GM21723 (cell line): ENCODE data around the gene C19orf81.

Source experiments
- ATAC-seq: cut with Tn5 transposase; IDR thresholded peaks from one replicate; pipeline ENCODE4 v1.9.1; 2021; ENCODE audit warnings: mild to moderate bottlenecking, moderate library complexity; ENCODE audit not compliant: unreplicated experiment

Gene C19orf81

DNA sequence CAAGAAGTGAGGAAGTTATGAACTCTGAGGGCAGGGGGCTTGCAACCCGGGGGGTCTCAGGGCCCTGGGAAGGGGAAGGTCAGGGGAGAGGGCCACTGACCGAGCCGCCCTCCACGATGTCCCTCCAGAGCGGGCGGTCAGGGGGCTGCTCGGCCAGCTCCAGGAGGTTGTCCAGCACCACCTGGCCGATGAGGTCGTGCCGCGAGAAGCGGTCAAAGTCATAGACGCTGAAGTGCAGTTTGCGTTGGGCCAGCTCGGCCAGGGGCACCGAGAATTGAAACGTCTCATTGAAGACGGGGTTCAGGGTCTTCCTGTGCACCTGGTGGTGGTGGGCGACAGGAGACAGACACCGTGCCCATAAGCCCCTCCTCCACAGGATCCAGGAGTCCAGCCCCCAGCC, 20.1 kb upstream of the C19orf81 start:
- no peak for ATAC-seq

DNA sequence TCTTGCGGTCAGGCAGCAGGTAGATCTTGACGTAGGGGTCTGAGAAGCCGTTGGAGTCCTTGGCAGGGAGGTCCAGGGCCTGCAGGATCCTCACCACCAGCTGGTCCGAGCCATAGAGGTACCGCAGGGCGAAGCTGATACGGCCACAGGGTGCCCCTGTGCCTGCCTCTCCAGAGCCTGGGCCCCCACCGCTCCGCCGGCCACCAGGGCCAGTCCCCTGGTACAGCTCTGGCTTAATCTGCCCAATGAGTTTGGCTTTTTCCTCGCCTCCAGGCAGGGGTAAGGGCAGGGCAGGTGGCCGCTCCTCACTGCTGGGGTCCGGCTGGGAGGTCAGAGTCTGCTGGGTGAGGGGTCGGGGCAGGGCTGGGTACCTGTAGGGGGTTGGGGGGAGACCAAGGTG, 19.4 kb upstream of the C19orf81 start:
- ATAC-seq, result no peak

DNA sequence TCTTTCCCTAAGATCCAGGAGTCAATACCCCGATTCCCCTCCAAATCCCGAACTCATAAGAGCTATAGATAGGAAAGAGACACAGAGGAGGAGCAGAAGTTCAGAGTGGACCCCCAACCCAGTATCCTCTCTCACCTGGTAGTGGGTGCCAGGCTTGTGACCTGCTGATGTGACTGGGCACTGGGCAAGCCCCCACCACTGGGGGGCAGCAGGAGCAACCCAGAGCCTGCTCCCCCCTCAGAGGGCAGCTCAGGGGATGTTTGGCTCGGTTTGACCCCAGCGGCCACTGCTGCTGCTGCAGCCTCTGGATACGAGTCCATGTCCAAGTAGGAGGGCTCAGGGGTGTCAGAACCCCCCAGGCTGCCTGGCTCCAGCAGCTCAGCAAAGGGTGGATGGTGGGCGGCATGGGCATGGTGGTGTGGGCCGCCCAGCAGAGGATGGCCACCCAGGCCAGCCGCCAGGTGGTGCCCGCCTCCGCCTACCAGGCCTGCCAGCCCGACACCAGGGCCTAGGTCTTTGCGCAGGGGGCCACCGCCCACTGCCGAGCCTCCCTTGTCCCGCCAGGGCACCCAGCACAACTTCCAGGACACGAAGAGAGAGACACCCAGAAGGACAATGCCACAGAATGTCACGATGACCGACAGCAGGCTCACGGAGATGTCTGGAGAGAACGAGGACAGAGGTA, 17.0 kb upstream of the C19orf81 start:
- no peak for ATAC-seq

DNA sequence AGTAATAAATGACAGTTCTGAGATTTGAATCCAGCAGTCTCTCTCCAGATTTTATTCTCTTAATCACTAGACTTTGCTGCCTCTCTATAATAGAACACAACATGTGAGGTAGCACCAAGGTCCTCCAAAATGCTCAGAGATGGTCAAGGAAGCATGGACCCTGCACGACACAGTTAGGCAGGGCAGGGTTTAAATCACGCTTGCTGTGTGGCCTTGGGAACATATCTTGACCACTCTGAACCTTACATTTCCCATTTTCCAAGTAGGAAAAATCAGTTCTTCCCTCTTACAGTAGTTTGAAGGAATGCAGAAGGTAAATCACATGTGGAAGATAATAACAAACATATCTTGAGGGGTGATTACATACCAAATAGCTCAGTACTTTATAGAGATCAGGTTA, 15.9 kb upstream of the C19orf81 start:
- ATAC-seq, result no peak

DNA sequence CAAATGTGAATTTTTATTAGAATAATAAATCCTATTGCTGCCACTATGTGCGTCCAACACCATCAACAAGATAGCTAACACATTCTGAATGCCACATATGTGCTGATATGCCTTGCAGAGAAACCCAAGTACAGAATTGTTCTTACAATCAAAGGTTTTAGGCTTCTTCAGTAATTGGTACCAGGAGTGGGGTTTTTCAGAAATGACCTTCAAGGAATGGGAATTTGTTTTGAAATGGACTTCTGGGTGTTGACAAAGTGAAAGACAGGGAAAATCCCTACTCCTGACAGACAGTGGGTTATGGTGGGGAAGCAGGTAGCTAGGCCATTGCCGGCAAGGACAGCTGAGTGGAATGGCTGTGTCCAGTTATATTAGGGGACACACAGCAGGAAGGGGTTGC, 15.3 kb upstream of the C19orf81 start:
- ATAC-seq, result no peak

DNA sequence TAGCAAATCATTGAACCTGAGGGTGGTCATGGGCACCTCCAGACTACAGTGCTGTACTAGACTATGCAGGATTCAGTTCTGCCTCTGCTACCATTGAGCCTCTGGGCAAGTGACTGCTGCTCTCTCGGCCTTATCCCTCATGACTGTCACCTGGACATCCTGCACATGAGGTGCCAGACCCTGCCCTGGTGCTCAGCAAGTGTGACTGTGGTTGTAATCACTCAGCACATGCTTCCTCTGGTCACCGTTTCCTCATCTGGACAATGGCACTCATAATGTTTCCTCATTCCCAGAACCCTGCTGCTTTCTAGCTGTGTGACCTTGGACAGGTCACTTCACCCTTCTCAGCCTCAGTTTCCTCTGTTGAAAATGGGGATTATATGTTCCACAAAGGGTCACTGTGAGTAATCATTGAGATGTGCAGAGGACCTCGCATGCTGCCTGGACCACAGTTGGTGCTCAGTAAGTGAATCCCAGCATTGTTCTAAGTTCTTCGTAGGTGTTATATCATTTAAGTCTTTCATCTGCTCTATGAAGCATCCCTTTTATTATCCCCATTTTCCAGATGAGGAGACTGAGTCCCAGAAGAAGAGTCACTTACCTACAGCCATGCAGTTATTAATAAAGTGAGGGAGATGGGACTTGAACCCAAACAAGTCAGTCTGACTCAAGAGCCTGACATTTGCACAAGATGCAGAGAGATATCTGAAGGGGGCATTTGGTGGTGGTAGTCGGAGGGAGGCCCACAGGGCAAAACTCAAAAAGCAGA, 12.7 kb upstream of the C19orf81 start:
- ATAC-seq, result no peak

DNA sequence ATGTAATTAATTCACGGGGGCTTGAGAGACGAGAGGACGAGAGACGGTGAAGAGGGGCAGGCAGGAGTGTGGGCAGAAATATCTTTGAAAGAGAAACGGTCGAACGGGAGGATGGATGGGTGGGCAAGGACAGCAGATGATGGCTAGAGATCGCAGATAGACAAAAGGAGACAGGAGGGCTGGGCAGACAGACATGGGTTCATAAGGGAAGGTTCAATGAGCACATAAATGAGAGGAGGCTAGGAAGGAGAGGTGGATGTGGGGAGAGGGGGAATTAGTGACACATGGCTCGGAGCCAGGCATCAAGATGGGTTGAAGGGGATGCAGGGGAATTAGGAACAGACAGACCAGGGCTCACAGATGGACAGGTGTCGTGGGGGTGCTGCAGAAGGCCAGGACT, 10.6 kb upstream of the C19orf81 start:
- no peak for ATAC-seq

DNA sequence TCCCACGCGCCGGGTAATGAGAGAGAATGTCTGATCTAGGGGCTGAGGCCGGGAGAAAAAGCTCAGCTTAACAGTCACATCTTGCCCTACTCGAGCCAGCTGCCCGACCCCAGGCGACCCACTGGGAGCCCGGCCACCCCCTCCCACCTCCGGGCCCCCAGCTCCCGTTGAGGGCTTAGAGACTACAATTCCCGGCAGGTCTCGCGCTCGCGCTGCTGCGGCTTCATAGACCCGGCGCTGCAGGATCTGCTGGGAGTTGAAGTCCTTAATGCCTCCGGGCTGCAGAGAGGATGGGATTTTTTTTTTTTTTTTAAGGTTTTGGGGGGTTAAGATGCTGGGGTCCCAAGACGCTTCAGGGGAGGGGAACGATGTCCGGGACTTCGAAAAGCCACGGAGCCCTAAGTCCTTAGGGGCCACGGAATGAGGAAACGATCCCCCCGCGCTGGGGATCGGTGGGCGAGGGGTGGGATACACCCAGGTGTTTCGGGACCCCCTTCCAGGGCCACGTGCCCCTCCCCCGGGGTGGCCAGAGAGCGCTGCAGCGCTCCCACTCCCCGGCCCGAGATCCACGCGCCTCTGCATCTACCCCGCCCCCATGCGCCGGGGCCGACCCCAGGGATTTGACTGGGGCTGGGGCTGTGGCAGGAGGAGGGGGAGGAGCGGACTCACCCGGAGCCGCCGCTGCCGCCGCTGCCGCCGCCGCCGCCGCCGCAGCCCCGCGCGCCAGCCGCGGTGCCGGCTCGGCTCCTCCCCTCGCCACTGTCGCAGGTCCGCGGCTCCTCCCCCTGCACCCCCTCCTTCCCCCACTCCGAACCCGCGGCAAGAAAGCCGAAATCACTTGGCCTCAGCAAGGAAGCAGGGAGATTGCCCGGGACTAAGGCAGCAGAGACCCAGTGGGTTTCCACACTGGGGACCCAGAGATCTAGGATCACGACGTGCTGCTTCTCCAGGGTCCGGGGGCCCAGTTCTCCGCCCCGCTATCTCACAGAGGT, 9.8 kb upstream of the C19orf81 start, which contains the start of gene SYT3:
SYT3 (minus strand) TSS at position 761 of the 992 bp plus-strand sequence. CDS start 2,470 bp downstream, outside the sequence.
- no peak for ATAC-seq

DNA sequence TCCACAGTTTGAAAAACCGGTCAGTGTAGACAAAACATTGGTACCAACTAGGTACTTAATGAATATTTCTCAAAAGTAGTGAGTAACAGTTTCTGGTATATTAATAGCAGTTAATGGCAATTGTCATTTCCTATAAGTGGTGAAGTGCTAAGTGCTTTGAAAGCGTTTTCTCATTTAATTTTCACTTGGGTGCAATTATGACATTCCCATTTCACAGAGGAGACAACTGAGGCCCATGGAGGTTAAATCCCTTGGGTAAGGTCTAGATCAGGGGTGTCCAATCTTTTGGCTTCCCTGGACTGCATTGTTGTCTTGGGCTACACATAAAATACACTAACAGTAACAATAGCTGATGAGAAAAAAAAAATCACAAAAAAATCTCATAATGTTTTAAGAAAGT, 8.9 kb upstream of the C19orf81 start:
- ATAC-seq, result no peak

DNA sequence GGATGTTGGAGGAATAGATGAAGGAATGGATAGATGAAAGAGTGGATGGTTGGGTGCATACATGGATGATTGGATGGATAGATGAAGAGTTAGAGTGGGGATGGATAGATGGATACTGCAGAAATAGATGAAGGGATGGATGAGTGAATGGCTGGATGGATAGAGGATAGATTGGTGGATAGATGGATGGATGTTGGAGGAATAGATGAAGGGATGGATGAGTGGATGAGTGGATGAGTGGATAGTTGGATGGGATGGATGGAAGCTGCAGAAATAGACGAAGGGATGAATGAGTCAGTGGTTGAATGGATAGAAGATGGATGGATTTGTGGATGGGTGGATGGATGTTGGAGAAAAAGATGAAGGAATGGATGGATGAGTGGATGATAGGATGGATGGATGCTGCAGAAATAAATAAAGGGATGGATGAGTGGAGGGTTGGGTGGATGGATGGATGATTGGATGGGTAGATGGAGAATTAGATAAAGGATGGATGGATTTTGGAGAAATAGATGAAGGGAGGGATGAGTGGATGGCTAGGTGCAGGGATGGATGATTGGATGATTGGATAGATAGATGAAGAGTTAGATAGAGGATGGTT, 4.8 kb upstream of the C19orf81 start:
- ATAC-seq, result no peak

DNA sequence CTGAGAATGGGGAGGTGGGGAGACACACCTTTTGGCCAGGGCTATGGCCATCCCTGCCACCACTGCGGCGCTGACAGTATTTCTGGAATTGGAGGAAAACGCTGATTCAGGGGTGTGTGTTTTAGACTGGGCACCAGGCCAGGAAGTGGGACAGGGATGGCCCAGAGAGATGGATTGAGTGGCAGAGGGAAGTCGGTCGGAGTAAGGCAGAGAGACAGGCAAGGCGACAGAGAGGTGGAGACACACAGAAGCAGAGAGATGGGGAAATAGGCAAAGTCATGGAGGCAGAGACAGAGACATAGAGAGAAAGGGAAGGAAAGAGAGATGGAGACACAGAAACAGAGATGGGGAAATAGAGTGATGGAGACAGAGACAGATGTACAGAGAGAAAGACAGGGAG, 4.1 kb upstream of the C19orf81 start:
- ATAC-seq, result no peak

DNA sequence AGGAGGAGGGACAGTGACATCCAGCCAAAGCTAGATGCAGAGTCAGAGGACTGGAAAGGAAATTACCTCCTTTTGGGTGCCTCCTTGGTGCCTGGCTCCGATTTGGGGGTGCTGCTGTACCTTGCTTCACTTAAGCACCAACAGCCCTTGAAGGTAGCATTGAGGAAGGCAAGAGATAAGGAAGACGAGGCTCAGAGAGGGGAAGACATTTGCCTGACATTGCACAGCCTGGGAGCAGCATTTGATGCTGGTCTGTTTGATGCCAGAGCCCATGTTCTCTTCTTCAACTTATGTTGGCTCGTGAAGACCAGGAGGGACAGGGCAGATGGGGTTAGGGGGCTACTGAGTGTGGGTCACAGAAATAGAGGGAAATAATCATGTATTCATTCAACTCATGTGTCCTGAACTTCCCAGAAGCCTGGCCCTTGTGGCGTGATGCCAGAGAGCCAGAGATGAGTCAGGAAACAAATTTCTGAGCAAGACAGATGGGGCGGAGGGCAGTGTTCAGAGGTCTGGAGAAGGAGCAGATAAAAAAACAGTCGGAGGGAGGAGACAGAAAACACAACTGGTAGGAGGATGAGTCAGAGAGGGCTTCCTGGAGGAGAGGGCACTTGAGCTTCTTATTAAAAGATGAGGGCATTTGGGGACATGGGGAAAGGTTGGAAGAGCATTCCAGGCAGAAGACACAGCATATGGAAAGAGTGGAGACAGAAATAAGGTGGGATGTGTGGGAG, 3.0 kb upstream of the C19orf81 start:
- ATAC-seq, result no peak

DNA sequence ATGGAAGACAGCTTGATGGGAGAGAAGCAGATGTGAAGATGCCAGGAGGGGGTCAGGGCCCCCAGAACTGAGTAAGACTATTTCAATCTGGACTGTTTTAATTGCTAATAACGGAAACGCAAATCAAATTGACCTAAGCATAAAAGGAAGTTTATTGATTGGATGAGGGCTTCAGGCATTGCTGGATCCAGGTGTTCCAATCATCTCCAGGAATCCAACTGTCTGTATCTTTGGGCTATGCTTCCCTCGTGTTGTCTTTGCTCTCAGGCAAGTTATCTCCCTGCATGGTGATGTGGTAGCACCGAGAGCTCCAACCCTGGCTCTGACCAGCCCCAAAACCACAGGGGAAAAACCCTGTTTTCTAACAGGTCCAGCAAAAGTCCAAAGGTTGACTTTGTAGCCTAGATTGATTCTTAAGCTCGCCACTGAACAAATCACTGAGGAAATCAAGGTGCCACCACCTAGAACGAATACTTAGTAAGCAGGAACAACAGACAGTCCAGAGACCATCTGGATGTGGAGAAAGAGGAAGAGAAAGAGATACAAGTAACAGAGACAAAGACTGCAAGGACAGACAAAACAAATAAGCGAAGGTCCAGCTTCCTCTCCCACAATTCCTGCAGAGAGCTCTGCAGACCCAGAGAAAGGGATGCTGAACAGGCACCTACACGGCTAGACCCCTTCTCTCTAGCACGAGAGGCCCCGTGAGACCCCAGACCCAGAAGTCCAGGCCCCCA, 1.2 kb upstream of the C19orf81 start:
- no peak for ATAC-seq

DNA sequence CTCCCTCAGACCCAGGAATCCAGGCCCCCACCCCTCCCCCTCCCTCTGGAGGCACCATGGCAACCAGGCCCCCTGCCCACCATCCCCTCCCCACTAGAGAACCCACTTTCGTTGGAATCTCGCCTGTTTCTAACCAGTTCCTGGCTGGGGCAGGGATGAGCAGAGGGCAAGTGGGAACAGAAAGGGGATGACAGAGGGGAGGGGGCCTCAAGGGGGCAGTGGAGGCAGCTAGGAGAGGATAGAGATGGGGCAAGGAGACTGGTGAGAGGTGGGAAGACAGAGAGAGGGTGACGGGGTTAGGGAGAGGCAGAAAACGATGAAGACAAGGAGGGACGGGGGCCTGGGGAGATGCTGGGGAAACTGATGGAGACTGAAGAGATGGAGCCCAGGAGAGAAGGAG, 586 bp upstream of the C19orf81 start:
- no peak for ATAC-seq

DNA sequence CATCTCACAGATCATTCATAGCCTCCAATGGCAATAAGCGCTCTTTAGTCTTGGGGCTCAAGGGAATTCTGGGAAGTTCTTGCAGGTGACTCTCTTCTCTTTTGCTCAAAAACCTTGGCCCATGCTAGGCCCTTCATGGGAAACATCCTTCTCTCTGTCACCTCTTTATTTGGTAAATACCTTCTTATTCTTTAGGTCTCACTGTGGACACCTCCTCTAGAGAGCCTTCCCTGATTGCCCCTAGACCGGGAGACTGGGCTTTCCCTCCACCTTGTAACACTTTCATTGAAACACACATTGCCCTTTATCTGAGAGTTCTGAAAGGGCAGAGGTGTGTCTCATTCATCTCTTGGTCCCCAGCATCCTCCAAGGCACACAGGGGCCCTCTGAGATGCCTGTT, 1.9 kb downstream of the C19orf81 start:
- ATAC-seq, result no peak

DNA sequence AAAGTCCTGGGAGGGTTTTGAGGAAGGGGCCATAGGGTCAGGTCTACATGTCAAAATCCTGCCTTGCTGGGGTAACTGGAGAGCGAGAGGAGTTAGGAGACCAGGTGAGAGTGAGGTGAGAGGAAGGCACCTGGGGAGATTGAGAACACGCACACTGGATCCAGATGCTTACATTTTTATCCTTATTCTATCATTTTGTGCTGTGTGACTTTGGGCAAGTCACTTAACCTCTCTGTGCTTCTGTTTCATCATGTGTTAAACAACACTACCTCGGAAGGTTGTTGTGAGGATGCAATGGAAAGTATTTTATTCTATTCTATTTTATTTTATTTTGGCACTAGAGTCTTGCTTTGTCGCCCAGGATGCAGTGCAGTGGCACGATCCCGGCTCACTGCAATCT, 3.5 kb downstream of the C19orf81 start:
- ATAC-seq, result no peak

DNA sequence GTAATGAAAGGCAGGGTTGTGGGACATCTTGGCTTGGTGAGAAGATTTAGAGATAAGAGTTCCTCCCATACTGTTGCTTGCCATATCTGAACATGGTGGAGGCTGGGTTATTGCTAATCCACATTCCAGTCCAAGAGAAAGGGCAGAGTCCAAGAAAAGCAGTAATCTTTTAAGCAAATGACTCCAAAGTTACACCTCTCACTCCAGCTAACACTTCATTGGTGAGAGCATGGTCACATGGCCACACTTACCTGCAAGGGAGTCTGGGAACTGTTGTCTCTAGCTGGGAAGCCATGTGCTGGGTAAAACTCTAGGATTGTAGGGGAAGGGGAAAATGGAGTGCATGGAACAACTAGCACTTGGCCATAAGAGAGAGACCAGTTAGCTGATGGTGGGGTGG, 5.6 kb downstream of the C19orf81 start:
- ATAC-seq, result no peak

DNA sequence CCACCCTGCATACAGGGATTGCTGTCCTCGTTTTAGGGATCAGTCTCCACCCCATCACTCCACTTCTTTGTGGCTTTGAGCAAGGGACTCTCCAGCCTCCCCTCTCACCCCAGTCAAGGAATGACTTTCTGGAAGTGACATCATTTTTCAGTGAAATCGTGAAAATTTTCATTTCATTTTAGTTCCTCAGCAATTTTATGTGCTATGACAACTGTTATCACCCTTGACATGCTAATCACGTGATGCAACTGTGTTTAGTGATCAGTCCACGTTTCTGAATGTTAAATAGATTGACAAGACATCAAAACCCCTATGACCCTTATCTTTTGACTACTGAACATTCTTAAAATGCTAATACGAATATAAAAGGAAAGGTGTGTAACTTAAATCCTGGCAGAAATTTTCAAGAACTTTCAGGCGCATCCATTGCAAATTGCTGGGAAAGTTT, 8.0 kb downstream of the C19orf81 start:
- no peak for ATAC-seq

DNA sequence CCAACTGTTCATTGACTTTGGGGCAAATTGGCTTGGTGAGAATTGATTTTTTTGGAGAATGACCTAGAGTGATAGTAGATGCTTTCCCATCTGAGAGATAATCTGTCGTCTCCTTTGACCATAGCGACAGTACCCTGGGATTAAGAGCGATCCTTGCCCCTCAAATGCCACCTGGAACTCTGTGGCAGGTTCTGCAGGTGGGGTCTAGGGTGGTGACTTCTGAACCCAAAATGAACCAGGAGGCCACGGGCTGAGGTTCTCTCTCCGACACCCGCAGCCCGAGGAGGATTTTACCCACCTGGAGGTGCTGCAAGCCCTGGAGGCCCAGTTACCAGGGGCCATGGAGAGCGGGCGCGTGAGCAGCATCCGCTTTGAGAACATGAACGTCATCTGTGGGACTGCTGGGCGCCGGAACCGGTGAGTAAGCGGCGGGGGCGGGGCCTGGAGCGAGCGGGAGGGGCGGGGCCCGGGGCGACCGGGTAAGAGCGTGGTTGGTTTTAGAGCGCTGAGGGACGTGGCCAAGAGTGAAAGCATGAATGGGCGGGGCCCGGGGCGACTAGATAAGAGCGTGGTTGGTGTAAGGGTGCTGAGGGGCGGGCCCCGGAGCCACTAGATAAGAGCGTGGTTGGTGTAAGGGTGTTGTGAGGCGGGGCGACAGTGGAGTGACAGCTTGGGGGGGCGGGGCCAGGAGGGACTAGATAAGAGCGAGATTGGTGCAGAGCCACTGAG, 8.6 kb downstream of the C19orf81 start:
- no peak for ATAC-seq
